GM19438 (cell line): ENCODE measurements around the gene SNAP91.
"Not testable (repeated sequence)": the region's sequence is repeated elsewhere in the genome, so short reads cannot be mapped to it uniquely, and the experiment has no call there.

Experiments
- ATAC-seq: cut with Tn5 transposase; IDR thresholded peaks from one replicate; pipeline ENCODE4 v1.9.1; 2021; ENCODE audit warnings: low read depth; ENCODE audit not compliant: unreplicated experiment

The SNAP91 gene

DNA sequence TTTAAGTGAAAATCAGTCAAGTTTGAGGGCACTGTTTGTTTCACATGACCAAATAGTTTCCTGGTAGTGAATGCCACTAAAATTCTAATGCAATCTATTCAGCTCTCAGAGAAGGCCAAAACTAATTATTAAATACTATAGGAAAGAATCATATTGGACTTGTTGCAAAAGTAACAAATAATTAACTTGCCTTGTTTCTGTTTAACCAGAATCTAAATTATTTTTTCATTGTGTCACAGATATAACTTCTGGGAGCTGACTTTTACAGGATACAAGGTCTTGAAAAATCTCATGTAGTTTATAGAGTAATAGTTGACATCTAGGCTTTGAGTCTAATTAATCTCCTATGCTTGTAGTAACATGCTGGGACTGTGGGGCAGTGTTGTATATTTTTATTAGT, 152.0 kb downstream of the SNAP91 start:
- no peak for ATAC-seq

GRCh38 chr6:83551748-83552147, 157.2 kb downstream of the SNAP91 start:
- not testable (repeated sequence) for ATAC-seq

- ATAC-seq: not testable (repeated sequence)
Measured at GRCh38 chr6:83550482-83550881, 158.4 kb downstream of the SNAP91 start.

- ATAC-seq: no peak
Measured at GRCh38 chr6:83546636-83547035, 162.3 kb downstream of the SNAP91 start.

DNA sequence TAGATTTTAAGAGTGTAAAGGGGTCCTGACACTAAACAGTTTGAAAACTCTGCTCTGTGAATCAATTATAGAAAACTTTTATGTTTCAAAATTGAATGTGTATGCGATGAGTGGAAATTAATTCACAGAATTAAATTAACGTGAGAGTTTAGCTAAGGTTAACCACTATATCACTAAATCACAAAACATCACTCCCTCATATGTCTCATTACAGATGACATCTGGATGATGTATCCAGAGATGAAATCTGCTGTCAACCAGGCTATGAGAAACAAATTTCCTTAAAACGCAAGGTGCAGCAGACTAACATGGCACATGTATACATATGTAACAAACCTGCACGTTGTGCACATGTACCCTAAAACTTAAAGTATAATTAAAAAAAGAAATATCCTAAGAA, 169.2 kb downstream of the SNAP91 start:
- no peak for ATAC-seq

DNA sequence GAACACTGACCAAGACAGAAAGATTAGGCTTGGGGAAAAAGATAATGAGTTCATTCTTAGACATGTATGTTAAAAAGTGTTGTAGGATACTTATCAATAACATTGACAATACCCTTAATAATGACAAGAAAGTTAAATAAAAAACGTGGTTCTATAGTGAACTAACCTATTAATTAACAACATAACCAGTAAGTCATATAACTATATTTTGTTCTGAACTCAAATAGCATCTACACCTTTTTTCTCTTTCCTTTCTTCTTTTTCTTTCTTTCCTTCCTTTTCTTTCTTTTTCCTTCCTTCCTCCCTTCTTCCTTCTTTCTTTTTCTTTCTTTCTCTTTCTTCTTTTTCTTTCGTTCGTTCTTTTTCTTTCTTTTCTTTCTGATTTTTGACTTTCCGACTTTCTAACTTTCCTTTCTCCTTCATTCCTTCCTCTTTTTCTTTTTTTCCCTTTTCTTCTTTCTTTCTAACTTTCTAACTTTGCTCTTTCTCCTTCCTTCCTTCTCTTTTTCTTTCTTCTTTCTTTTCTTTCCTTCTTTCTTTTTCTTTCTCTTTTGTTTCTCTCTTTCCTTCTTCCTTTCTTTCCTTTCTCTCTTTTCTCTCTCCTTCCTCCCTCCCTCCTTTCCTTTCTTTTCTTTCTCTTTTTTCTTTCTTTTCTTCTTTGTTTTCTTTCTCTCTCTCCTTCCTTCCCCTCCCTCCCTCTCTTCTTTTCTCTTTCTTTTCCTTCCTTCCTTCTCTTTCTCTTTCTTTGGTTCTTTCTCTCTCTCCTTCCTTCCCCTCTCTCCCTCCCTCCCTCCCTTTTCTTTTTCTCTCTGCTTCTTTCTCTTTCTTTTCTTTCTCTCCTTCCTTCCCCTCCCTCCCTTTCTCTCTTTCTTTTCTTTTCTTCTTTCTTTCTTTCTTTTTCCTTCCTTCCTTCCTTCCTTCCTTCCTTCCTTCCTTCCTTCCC, 172.0 kb downstream of the SNAP91 start:
- ATAC-seq: no peak

DNA sequence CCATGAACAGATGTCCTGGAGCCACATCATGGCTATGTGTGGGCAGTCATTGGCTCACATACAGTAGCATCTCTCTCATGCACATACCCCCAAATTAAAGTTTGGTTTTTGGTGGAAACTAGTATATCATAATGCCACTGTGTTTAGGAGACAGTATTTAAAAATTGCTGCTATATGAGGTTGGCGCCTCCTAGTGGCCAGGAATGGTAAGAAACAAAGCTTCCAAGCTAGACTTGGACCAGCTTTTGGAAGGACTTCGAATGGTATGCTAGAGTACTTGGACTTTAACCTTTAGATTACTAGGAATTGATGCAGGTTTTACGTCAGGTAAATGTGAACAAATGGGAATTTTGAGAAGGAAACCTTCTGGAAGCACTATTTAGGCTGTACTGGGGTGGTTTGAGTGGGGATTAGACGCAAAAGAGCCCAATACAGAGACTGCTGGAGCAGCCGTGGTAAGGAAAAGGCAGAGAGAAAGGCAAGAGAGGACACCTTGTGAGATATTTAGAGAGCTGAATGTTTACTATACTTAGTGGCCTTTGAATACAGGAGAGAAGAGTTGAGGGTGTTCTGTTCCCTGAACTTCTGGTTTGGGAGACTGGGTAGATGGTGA, 172.8 kb downstream of the SNAP91 start:
- no peak for ATAC-seq

- no peak for ATAC-seq
Measured at GRCh38 chr6:83518816-83519480, 190.0 kb downstream of the SNAP91 start.

- no peak for ATAC-seq
Measured at GRCh38 chr6:83517500-83517899, 191.4 kb downstream of the SNAP91 start.

GRCh38 chr6:83514866-83515466, 193.9 kb downstream of the SNAP91 start:
- ATAC-seq: no peak

- no peak for ATAC-seq
Measured at GRCh38 chr6:83514466-83514865, 194.4 kb downstream of the SNAP91 start.

DNA sequence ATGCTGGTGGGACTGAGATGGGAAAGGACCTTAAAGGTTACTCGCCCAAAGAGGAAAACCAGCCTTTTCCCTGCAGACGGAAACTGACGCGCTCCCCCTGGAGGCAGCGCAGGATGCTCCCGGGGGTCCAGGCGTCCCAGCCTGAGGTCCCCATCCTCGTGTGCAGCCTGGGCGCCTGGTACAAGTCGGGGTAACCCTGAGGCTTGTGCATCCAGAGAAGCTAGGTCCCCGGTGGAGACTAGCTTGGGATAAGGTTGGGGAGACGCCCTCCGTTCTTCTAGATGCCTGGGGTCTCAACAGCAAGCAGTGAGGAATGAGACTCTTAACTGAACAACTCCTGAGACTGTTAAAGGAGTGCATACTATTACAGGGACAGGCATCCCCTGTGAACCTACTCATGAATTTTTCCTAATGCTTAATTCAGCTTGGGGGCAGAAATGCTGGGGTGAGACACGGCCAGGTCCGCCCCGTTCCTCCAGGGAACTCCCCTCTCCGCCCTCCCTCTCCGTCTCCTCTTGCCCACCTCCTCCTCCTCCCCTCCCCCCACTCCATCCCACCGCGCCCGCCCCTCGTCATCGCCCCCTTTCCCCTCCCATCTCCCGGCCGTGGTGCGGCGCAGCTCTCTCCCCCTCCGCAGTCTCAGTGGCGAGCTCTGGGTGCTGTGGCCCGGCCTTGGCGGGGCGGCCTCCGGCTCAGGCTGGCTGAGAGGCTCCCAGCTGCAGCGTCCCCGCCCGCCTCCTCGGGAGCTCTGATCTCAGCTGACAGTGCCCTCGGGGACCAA, 196.8 kb downstream of the SNAP91 start, which contains the start of gene PRSS35:
TSS of gene PRSS35 (plus strand) at position 634 of the 781 bp plus-strand sequence. CDS start 10,908 bp downstream, outside the sequence.
- peak; percentile 66 for ATAC-seq

DNA sequence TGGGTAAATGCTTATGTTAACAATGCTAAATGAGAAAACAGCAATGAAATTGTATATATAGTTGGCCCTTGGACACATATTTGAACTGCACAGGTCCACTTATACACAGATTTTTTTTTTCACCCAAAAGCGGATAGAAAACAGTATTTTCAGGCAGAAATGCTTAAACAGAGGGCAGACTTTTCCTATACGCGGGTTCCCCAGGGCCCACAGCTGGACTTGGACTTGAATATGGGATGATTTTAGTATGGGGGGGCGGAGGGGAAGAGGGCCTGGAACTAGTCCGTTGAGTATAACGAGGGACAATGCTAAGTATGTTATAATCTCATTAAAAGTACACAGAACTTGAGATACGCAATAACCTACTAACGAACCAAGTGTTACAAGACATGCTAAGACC, 197.6 kb downstream of the SNAP91 start:
- ATAC-seq: no peak

- no peak for ATAC-seq
Measured at GRCh38 chr6:83510791-83511190, 198.1 kb downstream of the SNAP91 start.

- no peak for ATAC-seq
Measured at GRCh38 chr6:83509441-83509840, 199.5 kb downstream of the SNAP91 start.

- ATAC-seq: no peak
Measured at GRCh38 chr6:83505356-83505755, 203.5 kb downstream of the SNAP91 start.
